Activated CD8-positive, alpha-beta memory T cell treated with anti-CD3 and anti-CD28 coated beads for 24 hours (primary cell): ENCODE measurements around the gene MT1X.
"Not testable (repeated sequence)": the region's sequence is repeated elsewhere in the genome, so short reads cannot be mapped to it uniquely, and the experiment has no call there.

Experiments
- DNase-seq: peaks from one replicate; pipeline ENCODE4 v3.0.0-alpha.2; 2020

The MT1X gene

DNA sequence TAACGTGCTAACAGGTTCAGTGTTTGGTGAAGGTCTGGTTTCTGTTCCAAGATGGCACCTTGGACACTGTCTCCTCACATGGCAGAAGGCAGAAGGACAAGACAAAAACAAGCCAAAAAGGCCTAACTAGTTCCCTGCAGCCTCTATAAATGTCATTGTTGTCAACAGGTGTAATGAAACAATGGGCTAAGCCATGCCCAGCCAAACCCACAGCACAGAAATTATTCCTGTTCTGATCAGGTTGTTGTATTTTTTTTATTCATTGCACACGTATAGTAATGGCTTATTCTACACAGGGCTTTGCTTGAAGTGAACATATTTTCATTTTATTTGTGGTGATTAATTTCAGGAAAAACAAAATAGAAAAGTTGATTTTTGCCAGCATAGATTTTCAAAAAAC is 31.5 kb downstream of the MT1X start:
- no peak for DNase-seq

DNA sequence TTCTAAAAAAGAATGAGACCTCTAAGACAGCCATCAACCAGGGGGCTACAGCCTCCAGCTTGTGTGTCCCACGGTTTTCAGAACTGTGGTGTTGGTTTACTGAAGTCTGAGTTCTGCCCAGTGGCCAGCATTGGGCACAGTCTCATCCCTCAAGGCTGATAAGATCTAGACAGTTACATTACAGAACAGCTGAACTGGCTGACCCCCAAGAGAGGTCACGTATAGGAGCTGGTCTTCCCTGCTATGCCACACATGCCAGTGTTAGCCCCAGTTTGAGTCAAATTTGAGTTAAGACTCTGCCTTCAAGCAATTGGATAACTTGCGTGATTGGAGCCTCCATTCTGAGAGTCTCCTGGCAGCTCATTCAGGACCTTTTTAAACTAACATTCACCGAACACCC is 32.9 kb downstream of the MT1X start:
- DNase-seq, result no peak

DNA sequence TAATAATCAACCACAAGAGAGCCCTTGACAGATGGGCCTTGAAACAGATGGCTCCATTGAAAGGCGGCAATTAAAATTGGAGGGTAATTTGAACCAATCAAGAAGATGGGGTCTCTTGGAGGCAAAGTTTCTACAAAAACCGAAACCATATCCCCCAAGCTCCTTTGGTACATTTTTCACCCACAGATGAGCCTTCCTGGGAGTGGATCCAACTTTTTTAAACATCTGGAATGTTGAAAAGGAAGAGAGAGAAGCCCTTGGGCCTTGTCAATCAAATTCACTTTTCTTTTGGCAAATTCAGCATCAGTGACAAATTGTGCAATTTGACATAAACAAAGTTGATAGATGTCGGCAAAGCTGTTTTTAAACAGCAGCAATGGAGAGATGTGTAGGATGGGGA is 34.5 kb downstream of the MT1X start:
- DNase-seq, result no peak

DNA sequence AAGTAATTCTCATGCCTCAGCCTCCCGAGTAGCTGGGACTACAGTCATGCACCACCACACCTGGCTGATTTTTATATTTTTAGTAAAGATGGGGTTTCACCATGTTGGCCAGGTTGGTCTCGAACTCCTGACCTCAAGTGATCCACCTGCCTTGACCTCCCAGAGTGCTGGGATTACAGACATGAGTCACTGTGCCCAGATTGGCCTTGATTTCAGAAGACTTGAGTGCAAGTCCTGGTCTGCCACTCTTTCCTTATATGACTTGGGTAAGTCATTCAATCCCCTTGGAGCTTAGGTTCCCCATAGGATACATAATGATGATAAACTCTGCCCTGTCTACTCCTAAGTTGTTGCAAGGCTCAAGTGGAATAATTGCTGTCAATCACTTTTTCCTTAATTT is 35.3 kb downstream of the MT1X start:
- DNase-seq, result not testable (repeated sequence)

DNA sequence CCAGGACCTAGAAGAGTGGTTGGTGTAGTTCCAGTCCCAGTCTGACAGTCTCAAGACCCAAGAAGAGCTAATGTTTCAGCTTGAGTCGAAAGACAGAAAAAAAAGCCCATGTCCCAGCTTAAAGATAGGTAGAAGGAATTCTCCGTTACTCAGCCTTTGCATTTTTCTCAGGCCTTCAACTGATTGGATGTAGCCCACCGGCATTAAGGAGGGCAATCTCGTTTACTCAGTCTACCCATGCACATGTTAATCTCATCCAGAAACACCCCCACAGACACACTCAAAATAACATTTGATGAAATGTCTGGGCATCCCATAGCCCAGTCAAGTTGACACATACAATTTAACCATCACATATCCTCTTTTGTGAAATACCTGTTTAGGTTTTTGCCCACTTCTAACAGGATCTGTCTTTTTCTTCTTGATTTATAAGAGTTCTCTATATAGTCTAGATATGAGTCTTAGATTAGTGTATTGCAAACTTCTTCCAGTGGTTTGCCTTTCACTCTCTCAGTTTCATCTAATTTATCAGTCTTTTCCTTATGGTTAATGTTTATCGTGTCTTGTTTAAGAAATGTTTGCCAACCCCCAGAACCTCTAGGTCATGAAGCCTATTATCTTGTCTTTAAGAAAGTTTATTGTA is 40.1 kb downstream of the MT1X start:
- DNase-seq, result no peak

DNA sequence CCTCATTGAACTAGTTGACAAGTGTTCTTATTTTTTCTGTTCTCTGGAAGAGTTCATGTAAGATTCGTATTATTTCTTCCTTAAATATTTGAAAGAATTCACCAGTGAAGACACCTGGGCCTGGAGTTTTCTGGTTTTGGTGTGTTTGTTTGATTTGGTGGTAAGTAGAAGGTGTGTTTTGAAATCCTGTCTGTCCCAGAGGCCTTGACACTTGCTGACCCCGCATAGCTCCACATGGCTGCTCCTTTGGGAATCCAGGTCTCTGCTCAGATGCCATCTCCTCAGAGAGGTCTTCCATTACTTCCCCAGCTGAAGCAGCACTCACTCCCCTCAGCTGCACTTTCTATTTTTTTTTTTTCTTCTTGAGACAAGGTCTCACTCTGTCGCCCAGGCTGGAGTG is 41.9 kb downstream of the MT1X start:
- DNase-seq, result no peak

DNA sequence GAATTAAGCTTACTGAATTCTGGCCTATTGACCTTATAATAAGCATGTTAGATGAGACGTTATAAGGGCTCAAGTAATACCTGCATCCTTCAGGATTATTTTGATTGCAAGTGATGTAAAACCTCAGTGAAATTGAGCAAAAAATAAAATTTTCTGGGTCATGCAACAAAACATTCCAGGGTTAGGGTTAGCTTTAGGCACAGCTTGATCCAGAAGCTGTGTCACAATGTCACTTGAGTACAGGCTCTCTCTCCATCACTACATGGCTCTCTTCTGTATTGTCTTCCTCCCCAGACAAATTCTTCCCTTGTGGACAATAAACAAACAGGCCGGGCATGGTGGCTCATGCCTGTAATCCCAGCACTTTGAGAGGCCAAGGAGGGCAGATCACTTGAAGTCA is 44.0 kb downstream of the MT1X start:
- DNase-seq, result no peak

DNA sequence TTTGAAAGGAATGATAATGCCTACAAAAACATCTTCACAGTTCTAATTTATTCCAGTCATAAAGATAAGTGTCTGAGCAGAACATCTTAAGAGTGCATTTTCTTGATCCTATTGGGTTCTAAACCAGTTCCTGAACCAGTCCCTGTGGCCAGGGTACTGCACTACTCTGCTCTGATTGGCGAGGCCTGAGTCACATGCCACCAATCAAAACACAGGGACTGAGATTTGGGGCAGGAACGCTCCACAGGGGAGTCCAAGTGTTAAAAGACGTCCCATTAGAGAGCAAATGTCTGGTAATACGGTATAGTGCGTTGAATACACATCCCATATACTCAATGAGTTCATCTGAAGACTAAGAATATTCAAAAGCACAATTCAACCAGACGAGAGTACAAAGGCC is 44.7 kb downstream of the MT1X start:
- DNase-seq, result no peak

DNA sequence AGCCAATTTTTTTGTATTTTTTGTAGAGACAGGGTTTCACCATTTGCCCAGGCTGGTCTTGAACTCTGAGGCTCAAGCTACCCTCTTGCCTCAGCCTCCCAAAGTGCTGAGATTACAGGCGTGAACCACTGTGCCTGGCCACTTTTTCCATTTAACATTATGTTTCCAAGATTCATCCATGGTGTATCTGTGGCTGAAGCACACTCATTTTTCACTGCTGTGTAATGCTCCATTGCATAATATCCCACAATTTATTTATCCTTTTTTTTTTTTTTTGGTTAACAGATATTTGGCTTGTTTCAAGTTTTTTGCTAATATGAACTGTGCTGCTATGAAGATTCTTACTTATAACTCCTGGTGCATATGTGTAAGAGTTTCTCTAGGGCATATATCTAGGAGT is 45.8 kb downstream of the MT1X start:
- DNase-seq, result no peak

DNA sequence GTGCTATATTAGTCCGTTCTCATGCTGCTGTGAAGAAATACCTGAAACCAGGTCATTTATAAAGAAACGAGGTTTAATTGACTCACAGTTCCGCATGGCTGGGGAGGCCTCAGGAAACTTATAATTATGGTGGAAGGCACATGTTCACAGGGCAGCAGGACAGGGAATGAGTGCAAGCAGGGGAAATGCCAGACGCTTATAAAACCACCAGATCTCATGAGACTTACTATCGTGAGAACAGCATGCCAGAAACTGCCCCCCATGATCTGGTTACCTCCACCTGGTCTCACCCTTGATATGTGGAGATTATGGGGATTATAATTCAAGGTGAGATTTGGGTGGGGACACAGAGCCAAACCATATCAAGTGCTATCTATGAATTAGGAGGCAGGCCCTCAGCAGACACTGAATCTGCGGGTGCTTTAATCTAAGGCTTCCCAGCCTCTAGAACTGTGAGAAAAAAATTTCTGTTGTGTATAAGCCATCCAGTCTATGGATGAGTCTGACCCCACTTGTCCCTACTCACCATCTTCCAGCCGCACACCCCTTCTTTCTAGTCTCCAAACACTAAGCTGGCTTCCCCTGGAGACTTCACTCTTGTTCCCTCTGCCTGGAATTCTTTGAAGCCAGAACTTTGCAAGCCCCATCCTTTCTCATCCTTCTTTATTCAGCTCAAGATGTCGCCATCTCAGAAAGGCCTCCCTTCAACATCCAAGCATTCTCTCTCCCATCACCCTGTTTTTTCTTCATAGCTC is 46.9 kb downstream of the MT1X start:
- no peak for DNase-seq

DNA sequence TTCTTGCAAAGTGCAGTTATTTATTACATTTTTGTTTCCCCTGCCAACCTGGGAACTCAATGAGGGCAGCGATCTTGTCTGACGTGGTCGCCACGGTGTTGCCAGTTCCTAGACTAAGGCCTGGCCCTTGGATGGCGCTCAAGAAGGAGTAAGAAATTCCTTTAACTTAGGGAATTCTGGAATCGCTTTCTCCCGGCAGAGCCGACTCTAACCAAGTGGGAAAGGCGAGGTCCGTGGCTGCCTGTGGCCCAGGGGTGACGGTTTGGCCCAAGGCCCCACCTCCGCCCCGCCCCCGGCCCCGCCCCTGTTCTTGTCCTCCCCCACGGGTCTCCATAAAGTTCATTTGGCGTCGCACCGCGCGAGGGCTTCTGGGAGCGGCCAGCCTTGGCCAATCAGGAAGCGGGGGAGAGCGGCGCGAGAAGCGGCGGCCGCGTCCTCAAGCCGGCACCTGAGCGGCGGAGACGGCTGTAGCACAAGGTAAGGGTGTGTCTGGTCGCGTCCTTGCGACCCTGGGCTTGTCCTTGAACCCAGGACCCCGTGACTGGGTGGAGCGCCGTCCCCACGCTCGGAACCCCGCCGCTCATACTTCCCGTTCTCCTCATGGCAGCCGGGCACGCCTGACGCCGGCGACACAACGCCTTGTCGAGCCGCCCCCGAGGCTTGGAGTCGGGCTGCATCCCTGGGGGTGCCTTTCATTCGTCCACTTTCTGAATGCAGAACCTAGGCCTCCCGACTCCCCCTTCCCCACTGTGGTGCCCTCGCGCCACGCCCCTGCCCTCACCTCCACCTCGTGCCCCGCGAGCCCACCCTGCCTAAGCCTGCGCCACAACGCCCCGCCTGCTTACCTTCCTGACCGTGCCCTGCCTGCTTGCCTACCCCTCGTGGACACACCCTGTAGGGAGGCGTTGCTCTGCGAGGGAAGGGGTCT is 47.7 kb downstream of the MT1X start, which contains the start of gene NUP93:
Gene NUP93, plus strand, starts transcription at position 395 of the 928 bp plus-strand sequence. CDS start 18,119 bp downstream, outside the sequence.
- peak; percentile 92 for DNase-seq

DNA sequence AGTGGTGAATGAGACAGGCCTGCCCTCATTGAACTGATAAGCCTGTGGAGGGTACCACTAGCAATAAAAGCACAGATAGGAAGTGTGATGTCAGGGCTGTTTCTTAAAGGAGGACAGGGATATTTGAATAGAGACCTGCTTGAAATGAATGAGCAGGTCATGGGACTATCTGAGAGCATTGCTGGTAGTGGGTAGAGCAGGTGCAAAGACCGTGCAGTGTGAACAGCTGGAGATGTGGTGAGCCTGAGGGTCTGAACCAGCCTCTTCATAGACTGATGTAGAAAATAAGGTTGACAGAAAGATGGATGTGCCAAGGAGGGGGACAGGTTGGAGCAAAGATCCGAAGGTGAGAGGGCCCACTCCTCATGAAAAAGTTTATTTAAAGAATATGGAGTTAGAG is 50.1 kb downstream of the MT1X start:
- no peak for DNase-seq

DNA sequence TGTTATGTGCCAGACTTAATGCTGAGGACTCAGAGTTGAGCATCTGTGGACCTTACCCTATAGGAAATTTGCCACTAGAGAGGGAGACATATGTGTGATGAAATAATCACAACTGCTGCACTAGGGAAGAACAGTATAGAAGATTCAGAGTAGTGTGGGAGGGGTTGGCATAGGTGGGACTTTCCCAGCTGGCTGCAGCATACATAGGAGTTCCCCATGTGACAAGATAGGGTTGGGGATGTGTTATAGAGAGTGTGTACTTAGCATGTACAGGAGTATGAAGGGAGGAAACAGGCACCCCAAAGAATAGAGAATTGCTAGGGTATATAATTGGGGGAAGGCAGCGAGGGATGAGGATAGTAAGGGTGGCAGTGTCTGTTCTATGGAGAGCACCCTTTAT is 50.6 kb downstream of the MT1X start:
- DNase-seq, result no peak
